VCaP (cell line): Measurements from ENCODE around the gene ACAP2.

Source experiments
- H3K27ac ChIP-seq: fragments of 450-650 bp; 2 replicates; pipeline ENCODE4 v1.5.1; 2017
- CTCF ChIP-seq: fragments of 450-650 bp; conservative IDR thresholded peaks from 2 replicates; pipeline ENCODE4 v1.5.1; 2017; ENCODE audit warnings: mild to moderate bottlenecking, moderate library complexity

Gene ACAP2

GRCh38 chr3:195352895-195353488 is 89.8 kb downstream of the ACAP2 start:
- no peak overlapping the region for H3K27ac ChIP-seq
- no peak for TF ChIP-seq CTCF

GRCh38 chr3:195348426-195349115 is 94.2 kb downstream of the ACAP2 start:
- H3K27ac ChIP-seq, result no peak overlapping the region
- TF ChIP-seq CTCF, result no peak

- TF ChIP-seq CTCF, result no peak
- no peak overlapping the region for H3K27ac ChIP-seq
Measured at GRCh38 chr3:195337747-195338146, 105.1 kb downstream of the ACAP2 start.

- no peak overlapping the region for H3K27ac ChIP-seq
- TF ChIP-seq CTCF, result no peak
Measured at GRCh38 chr3:195334967-195335366, 107.9 kb downstream of the ACAP2 start.

- TF ChIP-seq CTCF, result no peak
- H3K27ac ChIP-seq, result no peak overlapping the region
Measured at GRCh38 chr3:195319060-195319459, 123.8 kb downstream of the ACAP2 start.

GRCh38 chr3:195312714-195313113 is 130.1 kb downstream of the ACAP2 start:
- no peak for TF ChIP-seq CTCF
- no peak overlapping the region for H3K27ac ChIP-seq

- no peak overlapping the region for H3K27ac ChIP-seq
- no peak for TF ChIP-seq CTCF
Measured at GRCh38 chr3:195307711-195308110, 135.1 kb downstream of the ACAP2 start.
